Measurements from ENCODE around the gene AHDC1. TPM values are rescaled to one million over a fixed set of nuclear protein-coding genes. Genes with fewer than 3 reads are reported as not detected.
A peak's percentile ranks its signal among the peaks of the same experiment; 100 is the strongest.

Gene AHDC1
- polyA plus RNA-seq, 3 donors = 0.16 to 3.3 (median 0.30) TPM

DNA sequence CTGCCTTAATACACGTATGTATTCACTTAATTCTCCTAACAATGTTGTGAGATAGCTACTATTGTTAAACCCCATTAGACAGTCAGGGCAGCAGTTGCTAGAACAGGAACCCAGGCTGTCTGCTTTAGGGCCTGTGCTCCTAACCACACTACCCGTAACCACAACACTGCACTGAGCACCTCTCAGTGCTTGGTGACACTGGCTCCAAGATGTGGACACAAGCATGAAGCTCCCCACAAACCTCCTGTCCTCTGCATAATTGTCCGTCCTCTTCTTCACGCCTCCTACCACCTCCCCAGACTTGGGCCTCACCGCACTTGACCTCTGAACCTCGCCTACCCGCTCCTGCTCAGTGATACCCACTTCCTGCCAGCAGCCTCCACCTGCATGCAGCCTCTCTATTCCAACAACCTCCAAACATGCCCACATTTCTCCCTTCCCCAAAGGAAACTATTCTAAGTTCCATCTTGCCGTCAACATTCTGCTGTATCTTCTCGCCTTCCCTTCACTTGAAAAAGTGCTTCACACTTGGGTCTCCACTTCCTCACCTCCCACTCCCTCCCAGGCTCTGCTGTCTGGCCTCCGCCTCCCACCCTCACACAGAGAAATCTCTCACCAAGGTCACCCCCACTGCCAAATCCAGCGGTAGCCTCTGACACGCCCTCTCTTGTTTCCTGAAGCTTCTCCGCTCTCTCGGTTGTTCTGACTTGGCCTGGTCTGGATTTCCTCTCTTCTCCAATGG is 14.6 kb upstream of the AHDC1 start:
- 28% methylated on average over 13 of the region's 14 CpGs for WGBS (ENCODE audit: insufficient coverage)
- Mint-ChIP-seq H3K4me3 (peak overlapping the region; percentile 54), H3K4me1 (peaks cover 69% of the 10 kb centered on the region), H3K27ac (peak overlapping the region; percentile 83 to 93 (median 90)), H3K9me3 (no peaks in the 10 kb centered on the region), H3K36me3 (peaks cover 0 to 77% of the 10 kb centered on the region in 2 donors), H3K27me3 (ENCODE audit: low read depth in 3 of 3) (peaks cover 0 to 4% (median 1%) of the 10 kb centered on the region in 3 donors)
- Histone ChIP-seq H3K79me2 (ENCODE audit: insufficient read depth, low read length) (peaks cover 93% of the 10 kb centered on the region), H3K4me3 (replicated peaks in 1 of 3; ENCODE audit: low read depth in 2 of 3, low read length in 3 of 3) (peak overlapping the region in 1 of 3 experiments; percentile 51), H4K20me1 (ENCODE audit: insufficient read depth, low read length) (peaks cover 98% of the 10 kb centered on the region), H2AFZ (ENCODE audit: insufficient read depth, low read depth, low read length, poor library complexity, severe bottlenecking) (no peak overlapping the region), H3K27ac (ENCODE audit: low read depth in 1 of 2, low read length in 2 of 2) (peak overlapping the region; percentile 65 to 84), H3K4me1 (ENCODE audit: control insufficient read depth in 1 of 2, insufficient read depth in 2 of 2, low read length in 2 of 2) (peaks cover 86 to 90% of the 10 kb centered on the region in 2 donors), H3K4me2 (replicated peaks; ENCODE audit: extremely low read depth, low read length, poor library complexity, severe bottlenecking) (peak overlapping the region; percentile 61), H3K27me3 (ENCODE audit: control insufficient read depth in 2 of 2, insufficient read depth in 2 of 2, low read length in 2 of 2) (no peaks in the 10 kb centered on the region), H3K36me3 (replicated peaks in 1 of 2; ENCODE audit: control insufficient read depth in 1 of 2, insufficient read depth in 2 of 2, low read length in 2 of 2) (peaks cover 95 to 96% of the 10 kb centered on the region in 2 donors), H3K9me3 (replicated peaks in 1 of 2; ENCODE audit: control insufficient read depth in 1 of 2, insufficient read depth in 1 of 2, low read length in 2 of 2) (no peaks in the 10 kb centered on the region), H3K9ac (ENCODE audit: insufficient read depth, low read length, poor library complexity, severe bottlenecking) (peak overlapping the region; percentile 48)
- intact Hi-C loops (cut with micrococcal nuclease) = no loop called here
- TF ChIP-seq, protein P1, sequence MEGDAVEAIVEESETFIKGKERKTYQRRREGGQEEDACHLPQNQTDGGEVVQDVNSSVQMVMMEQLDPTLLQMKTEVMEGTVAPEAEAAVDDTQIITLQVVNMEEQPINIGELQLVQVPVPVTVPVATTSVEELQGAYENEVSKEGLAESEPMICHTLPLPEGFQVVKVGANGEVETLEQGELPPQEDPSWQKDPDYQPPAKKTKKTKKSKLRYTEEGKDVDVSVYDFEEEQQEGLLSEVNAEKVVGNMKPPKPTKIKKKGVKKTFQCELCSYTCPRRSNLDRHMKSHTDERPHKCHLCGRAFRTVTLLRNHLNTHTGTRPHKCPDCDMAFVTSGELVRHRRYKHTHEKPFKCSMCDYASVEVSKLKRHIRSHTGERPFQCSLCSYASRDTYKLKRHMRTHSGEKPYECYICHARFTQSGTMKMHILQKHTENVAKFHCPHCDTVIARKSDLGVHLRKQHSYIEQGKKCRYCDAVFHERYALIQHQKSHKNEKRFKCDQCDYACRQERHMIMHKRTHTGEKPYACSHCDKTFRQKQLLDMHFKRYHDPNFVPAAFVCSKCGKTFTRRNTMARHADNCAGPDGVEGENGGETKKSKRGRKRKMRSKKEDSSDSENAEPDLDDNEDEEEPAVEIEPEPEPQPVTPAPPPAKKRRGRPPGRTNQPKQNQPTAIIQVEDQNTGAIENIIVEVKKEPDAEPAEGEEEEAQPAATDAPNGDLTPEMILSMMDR (IDR thresholded peaks at IDR 0.05) = no peak
- DNase-seq = peak; percentile 39 to 64 (median 64)

DNA sequence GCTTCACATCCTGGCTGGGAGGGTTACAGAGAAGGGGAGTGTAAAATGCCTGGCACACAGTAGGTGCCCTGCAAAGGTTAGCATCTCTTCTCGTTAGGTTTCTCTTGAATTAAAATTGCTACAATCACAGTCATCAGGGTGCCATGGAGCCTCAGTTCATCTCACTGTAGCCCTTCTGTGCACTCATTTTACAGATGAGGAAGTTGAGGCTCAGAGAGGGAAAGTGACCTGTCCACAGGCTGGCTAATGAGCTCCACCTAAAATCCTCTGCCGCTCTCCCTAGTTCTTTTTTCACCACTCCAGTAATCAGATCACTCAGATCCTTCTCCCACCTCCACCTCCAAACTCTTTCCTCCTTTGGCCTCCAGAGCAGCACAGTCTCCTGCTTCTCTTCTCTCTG is 13.5 kb upstream of the AHDC1 start:
- Mint-ChIP-seq H3K4me1 (peaks cover 73% of the 10 kb centered on the region), H3K9me3 (no peaks in the 10 kb centered on the region), H3K4me3 (peak overlapping the region; percentile 21 to 27), H3K27me3 (ENCODE audit: low read depth in 3 of 3) (peaks cover 0 to 4% (median 1%) of the 10 kb centered on the region in 3 donors), H3K27ac (peak overlapping the region; percentile 83 to 93 (median 90)), H3K36me3 (peaks cover 0 to 87% of the 10 kb centered on the region in 2 donors)
- Histone ChIP-seq H4K20me1 (ENCODE audit: insufficient read depth, low read length) (peaks cover 99% of the 10 kb centered on the region), H2AFZ (ENCODE audit: insufficient read depth, low read depth, low read length, poor library complexity, severe bottlenecking) (no peak overlapping the region), H3K4me2 (replicated peaks; ENCODE audit: extremely low read depth, low read length, poor library complexity, severe bottlenecking) (peak overlapping the region; percentile 61), H3K4me3 (replicated peaks in 1 of 3; ENCODE audit: low read depth in 2 of 3, low read length in 3 of 3) (peak overlapping the region in 1 of 3 experiments; percentile 51), H3K9ac (ENCODE audit: insufficient read depth, low read length, poor library complexity, severe bottlenecking) (peak overlapping the region; percentile 48), H3K9me3 (replicated peaks in 1 of 2; ENCODE audit: control insufficient read depth in 1 of 2, insufficient read depth in 1 of 2, low read length in 2 of 2) (no peaks in the 10 kb centered on the region), H3K79me2 (ENCODE audit: insufficient read depth, low read length) (peaks cover 85% of the 10 kb centered on the region), H3K27ac (ENCODE audit: low read depth in 1 of 2, low read length in 2 of 2) (peak overlapping the region; percentile 65 to 84), H3K27me3 (ENCODE audit: control insufficient read depth in 2 of 2, insufficient read depth in 2 of 2, low read length in 2 of 2) (no peaks in the 10 kb centered on the region), H3K36me3 (replicated peaks in 1 of 2; ENCODE audit: control insufficient read depth in 1 of 2, insufficient read depth in 2 of 2, low read length in 2 of 2) (peaks cover 96 to 97% of the 10 kb centered on the region in 2 donors), H3K4me1 (ENCODE audit: control insufficient read depth in 1 of 2, insufficient read depth in 2 of 2, low read length in 2 of 2) (peaks cover 80 to 89% of the 10 kb centered on the region in 2 donors)
- intact Hi-C loops (cut with micrococcal nuclease) = no loop called here
- peak in 1 of 3 donors; percentile 34 for DNase-seq
- WGBS (ENCODE audit: insufficient coverage) = 17% methylated on average over 1 of the region's 2 CpGs
- TF ChIP-seq, protein P1 (IDR thresholded peaks at IDR 0.05) = no peak

Data from CD14-positive monocyte (primary cell).